Hematopoietic multipotent progenitor cell treated with erythropoietin and hydrocortisone succinate and interleukin-3 and kit ligand, for 17 days (in vitro differentiated cells): ENCODE data around the gene POMGNT1.
A peak's percentile ranks its signal among the peaks of the same experiment; 100 is the strongest.

ENCODE experiments used
- DNase-seq: peaks from one replicate; pipeline ENCODE4 v3.0.0-alpha.2; 2015; ENCODE audit warnings: low spot score

The POMGNT1 gene

GRCh38 chr1:46183079-46183847 is 15.0 kb downstream of the POMGNT1 start:
- DNase-seq, result no peak

DNA sequence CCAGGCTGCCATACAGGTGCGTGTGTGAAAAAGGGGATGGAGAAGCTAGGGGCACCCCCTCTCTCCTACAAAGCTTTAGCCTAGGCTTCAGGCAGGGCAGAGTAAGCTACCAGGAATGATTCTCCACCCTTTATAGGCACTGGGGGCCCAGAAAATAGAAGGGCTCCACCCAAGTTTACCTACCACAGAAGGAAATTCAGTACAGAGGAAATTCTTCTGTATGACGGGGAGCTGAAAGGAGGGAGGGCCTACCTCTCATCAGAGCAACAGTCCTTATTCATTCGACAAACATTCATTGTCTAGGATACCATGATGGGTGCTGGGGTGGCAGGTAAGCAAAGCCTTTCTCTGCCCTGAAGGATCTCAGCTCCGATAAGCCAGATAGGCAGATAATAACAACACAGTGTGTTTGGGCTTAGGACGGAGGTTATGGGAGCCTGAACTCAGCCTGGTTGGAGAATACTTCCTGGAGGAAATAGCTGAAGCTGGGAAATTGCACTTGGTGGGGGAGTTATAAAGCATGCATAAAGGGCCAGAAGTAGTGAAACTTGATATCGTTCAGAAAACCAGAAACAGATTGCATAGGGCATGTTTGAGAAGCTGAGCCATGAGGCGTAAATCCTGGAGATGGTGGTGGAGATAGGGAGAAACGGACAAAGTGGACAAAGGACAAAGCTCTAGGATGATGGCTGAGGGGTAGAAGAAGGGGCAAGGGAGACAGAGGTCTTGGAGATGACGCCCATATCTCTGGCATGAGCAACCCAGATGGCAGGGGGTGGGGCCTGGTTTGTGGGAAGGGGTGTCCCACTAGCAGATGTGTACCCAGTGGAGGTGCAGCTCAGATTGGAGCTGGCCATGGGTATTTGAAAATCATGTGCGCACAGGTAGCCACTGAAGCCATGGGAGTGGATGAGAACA is 16.6 kb downstream of the POMGNT1 start:
- DNase-seq, result no peak

GRCh38 chr1:46180082-46180616 is 18.1 kb downstream of the POMGNT1 start:
- DNase-seq, result peak; percentile 17

- DNase-seq, result peak; percentile 80
Observed at GRCh38 chr1:46179138-46180081, 18.8 kb downstream of the POMGNT1 start.

GRCh38 chr1:46176211-46176865 is 21.9 kb downstream of the POMGNT1 start, which contains the start of gene P3R3URF:
Gene P3R3URF, minus strand, starts transcription at chr1:46176488. Its CDS starts 17 bp downstream, at chr1:46176471.
- DNase-seq, result no peak

DNA sequence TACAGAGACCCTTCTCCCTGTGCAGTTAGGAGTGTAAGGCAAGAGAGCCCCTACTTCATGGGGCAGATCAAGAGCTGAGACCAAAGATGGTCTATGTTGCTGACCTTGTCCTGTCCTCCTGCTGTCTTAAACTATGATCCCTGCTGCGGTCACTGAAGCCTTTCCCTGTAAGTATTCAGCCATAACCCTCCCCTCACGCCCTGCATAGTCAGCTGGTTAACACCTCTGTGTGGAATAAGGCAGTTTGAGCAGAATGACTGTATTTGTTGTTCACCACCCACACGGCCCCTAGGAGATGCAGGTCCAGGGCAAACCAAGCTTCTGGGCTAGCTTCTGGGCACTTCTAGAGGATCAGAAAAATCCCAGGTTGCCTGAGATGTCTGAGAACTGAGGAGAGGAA is 23.0 kb downstream of the POMGNT1 start:
- DNase-seq, result no peak

DNA sequence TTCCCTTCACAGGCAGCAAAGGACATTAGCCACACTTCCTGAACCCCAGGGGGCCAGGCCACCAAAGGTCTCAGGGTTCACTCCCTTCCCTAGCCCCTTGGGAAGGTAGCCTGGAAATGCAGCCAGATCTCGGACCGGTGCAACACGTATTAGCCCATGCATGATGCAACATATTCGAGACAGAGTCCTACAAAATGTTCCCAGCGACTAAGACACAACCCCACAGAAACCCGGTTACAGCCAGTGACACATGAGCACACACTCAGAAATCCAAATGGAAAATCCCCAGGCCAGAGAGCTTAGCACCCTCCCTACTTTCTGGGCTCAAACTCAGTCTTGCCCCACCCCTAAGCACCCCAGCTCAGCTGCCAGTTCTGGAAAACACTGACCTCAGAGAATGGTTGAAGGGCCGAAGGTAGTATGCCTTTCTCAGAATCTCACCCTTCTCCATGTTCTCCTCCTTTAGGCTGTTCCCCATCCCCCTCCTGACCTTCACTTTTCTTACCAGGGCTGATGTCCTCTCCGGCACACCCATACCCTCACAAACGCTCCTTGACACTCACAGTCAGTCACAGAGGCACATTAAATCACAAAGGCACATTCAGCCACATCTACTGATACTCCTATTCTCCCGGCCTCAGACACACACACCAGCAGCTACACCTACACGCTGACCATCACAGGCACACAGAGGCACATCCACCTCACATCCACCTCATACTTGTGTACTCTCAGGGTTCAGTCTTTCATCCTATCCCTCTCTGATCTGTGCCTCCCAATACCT is 23.6 kb downstream of the POMGNT1 start, which contains the start of gene TSPAN1:
Gene TSPAN1 (plus strand): TSS at position 640 of the 784 bp plus-strand sequence. CDS start 6,021 bp downstream, outside the sequence.
- no peak for DNase-seq

DNA sequence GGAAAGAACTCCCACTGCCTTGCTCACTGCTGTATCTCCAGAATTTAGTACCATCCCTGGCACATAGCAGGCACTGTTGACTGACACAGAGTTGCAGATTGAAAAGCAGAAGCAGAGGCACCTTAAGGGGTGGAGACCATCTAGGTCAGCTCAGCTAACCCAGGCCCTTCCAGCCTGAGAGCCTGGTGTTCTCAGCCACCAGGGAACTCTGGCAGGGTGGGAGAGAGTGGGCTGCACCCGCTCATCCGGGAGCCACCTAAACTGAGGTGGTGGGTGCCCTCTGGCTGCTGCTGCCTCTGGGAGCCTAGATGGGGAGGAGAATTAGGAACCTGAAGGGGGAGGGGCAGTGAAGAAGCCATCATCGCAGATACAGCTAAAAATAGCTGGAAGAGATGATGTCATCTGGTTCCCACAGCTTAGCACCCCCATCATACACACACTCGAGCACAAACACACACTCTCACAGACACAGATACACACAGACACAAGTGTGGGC is 24.8 kb downstream of the POMGNT1 start:
- no peak for DNase-seq

- DNase-seq, result no peak
Observed at GRCh38 chr1:46172321-46172720, 25.9 kb downstream of the POMGNT1 start.

GRCh38 chr1:46171871-46172270 is 26.4 kb downstream of the POMGNT1 start:
- DNase-seq, result no peak

- DNase-seq, result no peak
Observed at GRCh38 chr1:46171351-46171750, 26.9 kb downstream of the POMGNT1 start.

DNA sequence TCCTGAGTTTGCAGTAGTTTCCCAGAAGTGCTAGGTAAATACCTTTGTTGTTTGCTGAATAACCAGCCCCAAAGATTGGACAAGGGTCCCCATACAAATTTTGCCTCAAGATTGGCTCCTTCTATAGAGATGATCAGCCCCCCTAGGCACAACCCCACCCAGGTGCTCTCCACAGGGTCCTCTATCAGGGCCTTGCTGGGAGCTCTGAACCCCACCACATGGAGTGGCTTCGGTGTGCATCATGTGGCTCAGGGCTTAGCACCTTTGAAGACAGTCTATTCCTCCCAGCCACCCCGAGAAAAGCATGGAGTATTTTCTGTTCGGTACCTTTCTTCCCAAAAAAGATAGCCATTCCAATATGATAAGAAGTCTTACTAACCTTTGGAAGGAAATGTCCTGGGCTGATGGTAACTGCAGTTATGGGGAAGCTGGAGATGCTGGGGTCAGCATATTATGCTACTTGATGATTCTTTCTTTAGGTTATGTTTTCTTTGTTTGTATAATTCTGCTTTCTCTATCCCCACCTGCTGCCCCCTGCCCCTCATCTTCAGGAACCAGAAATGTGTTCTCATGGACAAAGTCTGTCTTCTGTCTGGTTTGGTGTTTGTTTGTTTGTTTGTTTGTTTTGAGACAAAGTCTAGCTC is 28.3 kb downstream of the POMGNT1 start:
- no peak for DNase-seq

DNA sequence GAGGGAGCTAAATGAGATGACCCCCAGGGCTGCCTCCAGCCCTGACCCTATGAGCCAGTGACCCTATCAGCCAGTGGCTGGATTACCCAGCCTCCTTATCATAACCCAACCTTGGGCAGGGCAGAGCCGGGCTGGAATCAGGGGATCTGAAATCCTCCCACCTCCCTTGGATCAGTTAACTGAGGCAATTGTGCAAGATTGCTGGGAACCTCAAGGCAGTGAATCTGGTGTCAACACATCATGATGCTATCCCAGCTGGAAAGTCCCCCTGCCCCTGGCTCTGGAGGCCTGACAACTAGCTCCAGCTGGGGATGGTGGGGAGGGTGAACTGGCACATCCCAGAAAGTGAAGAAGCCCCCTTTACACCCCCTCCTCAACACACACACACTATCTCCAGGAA is 29.8 kb downstream of the POMGNT1 start:
- DNase-seq, result no peak

- no peak for DNase-seq
Observed at GRCh38 chr1:46166521-46167462, 31.4 kb downstream of the POMGNT1 start.

GRCh38 chr1:46160212-46160611 is 38.0 kb downstream of the POMGNT1 start:
- DNase-seq, result no peak

DNA sequence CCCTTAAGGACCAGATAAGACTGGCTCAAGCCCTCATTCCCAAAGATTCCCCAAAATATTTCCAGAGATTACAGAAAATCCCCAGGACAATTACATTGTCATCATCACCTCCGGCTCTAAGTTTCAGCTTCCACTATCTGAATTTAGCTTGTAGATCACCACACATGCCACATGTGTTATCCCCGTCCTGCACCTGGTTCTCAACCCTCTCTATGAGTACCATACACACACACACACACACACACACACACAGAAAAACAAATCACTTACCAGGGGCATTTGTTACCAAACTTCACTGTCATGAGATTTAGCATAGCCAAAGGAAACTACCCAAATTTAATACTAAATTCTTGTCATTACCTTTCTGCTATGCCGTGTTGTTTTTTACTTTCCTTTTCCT is 38.7 kb downstream of the POMGNT1 start:
- DNase-seq, result no peak

GRCh38 chr1:46158312-46159281 is 39.6 kb downstream of the POMGNT1 start:
- no peak for DNase-seq
